Measurements from ENCODE around the gene TTLL13. TPM values are rescaled to one million over a fixed set of nuclear protein-coding genes. Genes with fewer than 3 reads are reported as not detected.

The TTLL13 gene
- total and polyA plus RNA-seq, 9 of the 15 experiments (the other 6 are each of a cell fraction or from before 2014, with no cell fraction given): 0.05 to 0.24 (median 0.11) TPM; not detected in 1

- H3K4me1 ChIP-seq (replicated peaks in 1 of 2; ENCODE audit: control insufficient read depth in 2 of 2, insufficient read depth in 2 of 2, low read length in 2 of 2): peaks cover 0 to 17% of the 10 kb centered on the region in 2 experiments; a peak in 2 of 5 replicates
- H3K4me3 ChIP-seq: no peak overlapping the region
- no peak overlapping the region for H3K27ac ChIP-seq (ENCODE audit: extremely low read depth, low read depth, low read length)
- in situ Hi-C loops (cut with MboI) (no loop called here), intact Hi-C loops (cut with micrococcal nuclease) (no loop called here)
- ChIA-PET POLR2A (interaction anchor here (0.7 to 2.0 kb wide), 3 partner anchors 8 to 132 kb away, joined by 4 to 9 read pairs (median 6); partner anchors contain the start of gene SEMA4B), CTCF (ENCODE audit: low intra/inter-chr PET ratio) (interaction anchor here (1.2 kb wide), 1 partner anchor 79 kb away, joined by 5 read pairs; no protein-coding TSS in a partner anchor)
- TF ChIP-seq ZNF589 (CRISPR knock-in tag; IDR thresholded peaks at IDR 0.05; ENCODE audit: low read depth) (no peak), ZNF695 (CRISPR knock-in tag; IDR thresholded peaks at IDR 0.05) (no peak), FOXA3 (CRISPR knock-in tag; conservative IDR thresholded peaks at IDR 0.05 in 1 of 2, IDR thresholded peaks at IDR 0.05 in 1 of 2) (no peak), STAG1 (CRISPR knock-in tag; IDR thresholded peaks at IDR 0.05; ENCODE audit: borderline replicate concordance) (no peak), POLR2AphosphoS5 (IDR thresholded peaks at IDR 0.05; ENCODE audit: control insufficient read depth, insufficient read depth, low read depth, low read length) (no peak), RBM17 (IDR thresholded peaks at IDR 0.05; ENCODE audit: borderline replicate concordance, low read depth, low read length) (no peak)
- TF ChIP-seq, protein P1, sequence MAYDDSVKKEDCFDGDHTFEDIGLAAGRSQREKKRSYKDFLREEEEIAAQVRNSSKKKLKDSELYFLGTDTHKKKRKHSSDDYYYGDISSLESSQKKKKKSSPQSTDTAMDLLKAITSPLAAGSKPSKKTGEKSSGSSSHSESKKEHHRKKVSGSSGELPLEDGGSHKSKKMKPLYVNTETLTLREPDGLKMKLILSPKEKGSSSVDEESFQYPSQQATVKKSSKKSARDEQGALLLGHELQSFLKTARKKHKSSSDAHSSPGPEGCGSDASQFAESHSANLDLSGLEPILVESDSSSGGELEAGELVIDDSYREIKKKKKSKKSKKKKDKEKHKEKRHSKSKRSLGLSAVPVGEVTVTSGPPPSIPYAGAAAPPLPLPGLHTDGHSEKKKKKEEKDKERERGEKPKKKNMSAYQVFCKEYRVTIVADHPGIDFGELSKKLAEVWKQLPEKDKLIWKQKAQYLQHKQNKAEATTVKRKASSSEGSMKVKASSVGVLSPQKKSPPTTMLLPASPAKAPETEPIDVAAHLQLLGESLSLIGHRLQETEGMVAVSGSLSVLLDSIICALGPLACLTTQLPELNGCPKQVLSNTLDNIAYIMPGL (CRISPR knock-in tag; IDR thresholded peaks at IDR 0.05): no peak
- H3K9me1 ChIP-seq (ENCODE audit: control insufficient read depth, insufficient read depth, low read length): no peaks in the 10 kb centered on the region
- no peak for ATAC-seq
- no peaks in the 10 kb centered on the region for H3K79me2 ChIP-seq (ENCODE audit: control insufficient read depth, insufficient read depth, low read length)
- peaks cover 84% of the 10 kb centered on the region; the same call in 2 of the 3 replicates for H3K36me3 ChIP-seq (ENCODE audit: control insufficient read depth, insufficient read depth, low read length)
- no peak overlapping the region for H2AFZ ChIP-seq (ENCODE audit: low read depth, low read length)
- no TSS peak for BruUV-seq (replicated peaks)
- H4K20me1 ChIP-seq (replicated peaks; ENCODE audit: control insufficient read depth, insufficient read depth, low read length): 0 out of 2 replicates have a peak, but pooled peaks cover 5% of the 10 kb centered on the region
- no peaks in the 10 kb centered on the region for H3K9me3 ChIP-seq (replicated peaks; ENCODE audit: control insufficient read depth, insufficient read depth, low read depth, low read length)
- no peak for DNase-seq (ENCODE audit: extremely low read depth in 1 of 4, low spot score in 3 of 4)
- no peak overlapping the region for H3K9ac ChIP-seq (ENCODE audit: insufficient read depth in 1 of 2, low read depth in 2 of 2, low read length in 2 of 2)
- 100% methylated on average over 2 of the region's 2 CpGs for WGBS (ENCODE audit: insufficient coverage, low coverage, missing lambda C conversion rate)
- no peak overlapping the region for H3K4me2 ChIP-seq (ENCODE audit: insufficient read depth, low read length)
- no peaks in the 10 kb centered on the region for H3K27me3 ChIP-seq (ENCODE audit: control insufficient read depth in 2 of 2, insufficient read depth in 2 of 2, low read length in 2 of 2)
- no peak for FAIRE-seq
Measured at GRCh38 chr15:90222547-90222946, 26.8 kb upstream of the TTLL13 start.

Measured in K562 (cell line).